Dendritic cell treated with granulocyte-macrophage colony-stimulating factor and Interleukin-4, amounts not matched to agents 40 ng/mL and 50 ng/mL, for 4 days (primary cell): ENCODE data around the gene PTGES2.
A peak's percentile ranks its signal among the peaks of the same experiment; 100 is the strongest.
"Not testable (repeated sequence)": the region's sequence is repeated elsewhere in the genome, so short reads cannot be mapped to it uniquely, and the experiment has no call there.

ENCODE experiments used
- H3K27ac Mint-ChIP-seq: one replicate; pipeline ENCODE4 v1.8.0; 2022; ENCODE audit warnings: mild to moderate bottlenecking, mixed read lengths
- H3K27me3 Mint-ChIP-seq: one replicate; pipeline ENCODE4 v1.8.0; 2022; ENCODE audit warnings: mild to moderate bottlenecking, mixed read lengths
- H3K36me3 Mint-ChIP-seq: one replicate; pipeline ENCODE4 v1.8.0; 2022; ENCODE audit warnings: low read depth, mixed read lengths
- H3K4me1 Mint-ChIP-seq: one replicate; pipeline ENCODE4 v1.8.0; 2022; ENCODE audit warnings: low read depth, mixed read lengths
- H3K4me3 Mint-ChIP-seq: one replicate; pipeline ENCODE4 v1.8.0; 2022; ENCODE audit warnings: mild to moderate bottlenecking, moderate library complexity, mixed read lengths
- H3K9me3 Mint-ChIP-seq: one replicate; pipeline ENCODE4 v1.8.0; 2022; ENCODE audit warnings: mixed read lengths
- intact Hi-C: fragments of 100-400 bp; cut with micrococcal nuclease; formaldehyde crosslinking; loops from one replicate; pipeline ENCODE4 v1.15.0; 2022

Gene PTGES2

GRCh38 chr9:128113526-128114325 lies 13.8 kb downstream of the PTGES2 start:
- Mint-ChIP-seq H3K4me3 (no peak overlapping the region), H3K4me1 (peaks cover 45% of the 10 kb centered on the region), H3K27me3 (peaks cover 6% of the 10 kb centered on the region), H3K9me3 (no peaks in the 10 kb centered on the region), H3K36me3 (peaks cover 57% of the 10 kb centered on the region), H3K27ac (no peak overlapping the region)
- intact Hi-C loops = no loop called here

- peaks cover 36% of the 10 kb centered on the region for H3K4me1 Mint-ChIP-seq
- H3K27ac Mint-ChIP-seq = not testable (repeated sequence)
These were observed 15.8 kb downstream of the PTGES2 start for GRCh38 chr9:128111726-128112125.

GRCh38 chr9:128109050-128109709 lies 18.3 kb downstream of the PTGES2 start:
- no peaks in the 10 kb centered on the region for H3K27me3 Mint-ChIP-seq
- H3K36me3 Mint-ChIP-seq = peaks cover 89% of the 10 kb centered on the region
- intact Hi-C loops = no loop called here
- H3K9me3 Mint-ChIP-seq = no peaks in the 10 kb centered on the region
- H3K4me1 Mint-ChIP-seq = peaks cover 19% of the 10 kb centered on the region
- H3K27ac Mint-ChIP-seq = no peak overlapping the region
- H3K4me3 Mint-ChIP-seq = no peak overlapping the region

More at GRCh38 chr9:128111726-128112125, 15.8 kb downstream of the PTGES2 start:
- intact Hi-C loops, H3K4me3 Mint-ChIP-seq, H3K9me3 Mint-ChIP-seq, H3K27me3 Mint-ChIP-seq: not testable (repeated sequence)
- H3K36me3 Mint-ChIP-seq = peaks cover 77% of the 10 kb centered on the region

GRCh38 chr9:128108269-128109049 lies 19.1 kb downstream of the PTGES2 start:
- Mint-ChIP-seq H3K9me3 (no peaks in the 10 kb centered on the region), H3K36me3 (peaks cover 89% of the 10 kb centered on the region)
- intact Hi-C loops = no loop called here

GRCh38 chr9:128107468-128108268 lies 19.9 kb downstream of the PTGES2 start:
- peaks cover 30% of the 10 kb centered on the region for H3K4me1 Mint-ChIP-seq
- H3K9me3 Mint-ChIP-seq = no peaks in the 10 kb centered on the region
- peaks cover 89% of the 10 kb centered on the region for H3K36me3 Mint-ChIP-seq
- no peak overlapping the region for H3K27ac Mint-ChIP-seq
- H3K4me3 Mint-ChIP-seq = no peak overlapping the region
- intact Hi-C loops = no loop called here
- H3K27me3 Mint-ChIP-seq = no peaks in the 10 kb centered on the region

More at GRCh38 chr9:128108269-128109049, 19.1 kb downstream of the PTGES2 start:
- Mint-ChIP-seq H3K27ac (no peak overlapping the region), H3K4me1 (peaks cover 24% of the 10 kb centered on the region), H3K4me3 (no peak overlapping the region), H3K27me3 (no peaks in the 10 kb centered on the region)

GRCh38 chr9:128106940-128107467 lies 20.5 kb downstream of the PTGES2 start:
- Mint-ChIP-seq H3K4me3 (no peak overlapping the region), H3K36me3 (peaks cover 93% of the 10 kb centered on the region), H3K27me3 (no peaks in the 10 kb centered on the region), H3K27ac (no peak overlapping the region), H3K4me1 (peaks cover 37% of the 10 kb centered on the region), H3K9me3 (no peaks in the 10 kb centered on the region)
- intact Hi-C loops = no loop called here

- Mint-ChIP-seq H3K27me3 (no peaks in the 10 kb centered on the region), H3K9me3 (no peaks in the 10 kb centered on the region), H3K4me3 (no peak overlapping the region), H3K4me1 (peaks cover 40% of the 10 kb centered on the region), H3K36me3 (peaks cover 93% of the 10 kb centered on the region), H3K27ac (no peak overlapping the region)
- intact Hi-C loops = no loop called here
These were observed 21.2 kb downstream of the PTGES2 start for GRCh38 chr9:128106181-128106939.

GRCh38 chr9:128105538-128106175 lies 21.9 kb downstream of the PTGES2 start:
- peaks cover 47% of the 10 kb centered on the region for H3K4me1 Mint-ChIP-seq
- H3K27me3 Mint-ChIP-seq = no peaks in the 10 kb centered on the region
- no peaks in the 10 kb centered on the region for H3K9me3 Mint-ChIP-seq
- no peak overlapping the region for H3K4me3 Mint-ChIP-seq
- intact Hi-C loops = no loop called here
- H3K36me3 Mint-ChIP-seq = peaks cover 95% of the 10 kb centered on the region
- H3K27ac Mint-ChIP-seq = no peak overlapping the region

GRCh38 chr9:128104171-128104618 lies 23.3 kb downstream of the PTGES2 start:
- Mint-ChIP-seq H3K9me3 (no peaks in the 10 kb centered on the region), H3K27ac (no peak overlapping the region), H3K4me3 (no peak overlapping the region), H3K27me3 (no peaks in the 10 kb centered on the region), H3K36me3 (peaks cover 98% of the 10 kb centered on the region), H3K4me1 (peaks cover 57% of the 10 kb centered on the region)
- intact Hi-C loops = no loop called here

GRCh38 chr9:128103589-128103962 lies 24.0 kb downstream of the PTGES2 start:
- intact Hi-C loops = no loop called here
- Mint-ChIP-seq H3K4me3 (no peak overlapping the region), H3K4me1 (peaks cover 63% of the 10 kb centered on the region), H3K9me3 (no peaks in the 10 kb centered on the region), H3K27ac (no peak overlapping the region), H3K27me3 (no peaks in the 10 kb centered on the region), H3K36me3 (peaks cover 98% of the 10 kb centered on the region)

- Mint-ChIP-seq H3K4me1 (peaks cover 68% of the 10 kb centered on the region), H3K27me3 (no peaks in the 10 kb centered on the region), H3K4me3 (no peak overlapping the region), H3K36me3 (peaks cover 96% of the 10 kb centered on the region), H3K27ac (no peak overlapping the region), H3K9me3 (no peaks in the 10 kb centered on the region)
- intact Hi-C loops = no loop called here
These were observed 24.5 kb downstream of the PTGES2 start for GRCh38 chr9:128102861-128103588.

- H3K4me3 Mint-ChIP-seq = no peak overlapping the region
- peaks cover 88% of the 10 kb centered on the region for H3K36me3 Mint-ChIP-seq
- H3K27ac Mint-ChIP-seq = peak overlapping the region; percentile 11
- H3K9me3 Mint-ChIP-seq = no peaks in the 10 kb centered on the region
- H3K4me1 Mint-ChIP-seq = peaks cover 77% of the 10 kb centered on the region
- no peaks in the 10 kb centered on the region for H3K27me3 Mint-ChIP-seq
- intact Hi-C loops = no loop called here
These were observed 25.3 kb downstream of the PTGES2 start for GRCh38 chr9:128102196-128102595.
